Subcutaneous adipose tissue (tissue), 4 donors: Measurements from ENCODE around the gene LYPD6B. TPM values are rescaled to one million over a fixed set of nuclear protein-coding genes. Genes with fewer than 3 reads are reported as not detected.

Source experiments
- total RNA-seq, 4 donors: library from RNA; depleted of rRNA; stranded (reverse); fragments of >200 nt; gene quantifications; one replicate each; pipeline ENCODE4 v1.1.0, GENCODE V29; 2016
- TF ChIP-seq, protein P1 (sequence below): fragments of 450-650 bp; IDR thresholded peaks from one replicate; pipeline ENCODE4 v1.5.1; 2016; ENCODE audit warnings: low read depth, mild to moderate bottlenecking, control low read depth, antibody characterized with exemption, moderate library complexity

Gene LYPD6B
- total RNA-seq, 4 donors from 2014 or later: not detected

DNA sequence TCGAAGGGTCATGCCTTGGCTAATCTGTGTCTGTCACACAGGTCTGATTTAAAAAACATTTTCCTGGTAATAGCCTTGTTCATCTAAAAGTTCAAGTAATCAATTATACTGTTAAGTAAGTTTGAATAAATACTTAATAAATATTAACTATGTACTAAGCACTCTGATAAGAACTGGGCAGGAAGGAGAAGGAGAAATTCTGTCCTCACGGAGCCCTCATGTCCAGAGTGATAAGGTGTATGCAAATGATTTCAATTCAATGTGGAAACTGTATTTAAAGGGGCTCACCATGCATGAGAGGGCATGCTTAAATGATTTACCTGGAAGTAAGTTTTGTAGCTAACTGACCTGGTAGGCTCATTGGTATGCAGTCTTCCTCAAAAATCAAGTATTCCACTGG, 197.9 kb downstream of the LYPD6B start:
- TF ChIP-seq, protein P1, sequence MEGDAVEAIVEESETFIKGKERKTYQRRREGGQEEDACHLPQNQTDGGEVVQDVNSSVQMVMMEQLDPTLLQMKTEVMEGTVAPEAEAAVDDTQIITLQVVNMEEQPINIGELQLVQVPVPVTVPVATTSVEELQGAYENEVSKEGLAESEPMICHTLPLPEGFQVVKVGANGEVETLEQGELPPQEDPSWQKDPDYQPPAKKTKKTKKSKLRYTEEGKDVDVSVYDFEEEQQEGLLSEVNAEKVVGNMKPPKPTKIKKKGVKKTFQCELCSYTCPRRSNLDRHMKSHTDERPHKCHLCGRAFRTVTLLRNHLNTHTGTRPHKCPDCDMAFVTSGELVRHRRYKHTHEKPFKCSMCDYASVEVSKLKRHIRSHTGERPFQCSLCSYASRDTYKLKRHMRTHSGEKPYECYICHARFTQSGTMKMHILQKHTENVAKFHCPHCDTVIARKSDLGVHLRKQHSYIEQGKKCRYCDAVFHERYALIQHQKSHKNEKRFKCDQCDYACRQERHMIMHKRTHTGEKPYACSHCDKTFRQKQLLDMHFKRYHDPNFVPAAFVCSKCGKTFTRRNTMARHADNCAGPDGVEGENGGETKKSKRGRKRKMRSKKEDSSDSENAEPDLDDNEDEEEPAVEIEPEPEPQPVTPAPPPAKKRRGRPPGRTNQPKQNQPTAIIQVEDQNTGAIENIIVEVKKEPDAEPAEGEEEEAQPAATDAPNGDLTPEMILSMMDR: no peak

DNA sequence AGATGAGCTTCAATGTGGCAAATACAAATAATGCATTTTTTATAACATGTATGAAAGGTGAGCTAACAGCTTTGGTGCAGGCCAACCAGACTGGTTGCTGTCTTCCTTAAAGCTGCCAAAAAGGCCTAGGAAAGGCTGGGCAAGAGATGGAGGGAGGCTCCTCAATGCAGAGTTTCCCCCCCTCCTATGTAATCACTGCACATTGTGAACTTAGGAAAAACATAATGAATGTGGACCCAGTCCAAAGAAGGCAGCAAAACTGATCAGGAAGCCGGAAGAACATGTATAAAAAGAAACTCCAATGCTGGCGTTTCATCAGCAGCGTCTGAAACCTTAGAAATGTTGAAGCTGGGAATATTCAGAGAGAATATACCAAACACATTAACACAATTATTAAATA, 207.7 kb downstream of the LYPD6B start:
- TF ChIP-seq, protein P1: no peak

DNA sequence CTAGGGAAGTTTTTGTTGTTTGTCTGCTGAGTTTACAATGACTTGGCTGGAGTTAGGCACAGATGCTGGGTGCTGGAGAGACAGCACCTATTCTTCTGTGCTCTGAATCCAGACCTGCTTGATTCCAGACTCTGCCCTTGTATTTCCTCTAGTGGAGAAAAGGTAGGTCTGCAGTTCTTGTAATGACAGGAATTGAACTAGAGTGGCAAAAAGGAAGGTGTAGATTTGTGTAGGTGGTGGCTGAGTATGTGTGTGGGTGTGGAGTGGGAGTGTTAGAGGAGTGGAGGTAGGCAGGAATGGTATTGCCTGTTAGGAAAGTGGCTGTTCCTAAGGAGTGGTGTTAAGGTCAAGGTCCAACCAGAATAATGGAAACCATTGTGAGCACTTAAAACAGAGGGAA, 220.0 kb downstream of the LYPD6B start:
- TF ChIP-seq, protein P1: no peak

DNA sequence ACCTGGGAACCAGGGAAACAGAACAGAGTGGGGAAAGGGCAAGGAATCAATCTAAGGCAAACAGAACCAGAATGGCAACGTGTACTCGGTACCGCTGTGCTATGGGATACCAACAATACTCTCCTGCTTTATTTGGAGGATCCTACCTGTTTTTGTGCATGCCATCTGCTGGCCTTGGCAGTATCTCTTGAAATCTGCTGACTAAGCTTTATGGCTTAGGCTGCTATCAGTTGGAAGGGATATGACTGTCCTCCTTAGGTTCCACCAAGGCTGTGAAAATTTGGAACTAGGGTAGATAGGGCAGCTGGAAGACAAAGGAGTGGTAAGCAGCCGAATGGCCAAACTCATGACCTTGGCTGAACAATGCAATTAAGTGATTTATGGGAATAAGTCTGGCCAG, 220.6 kb downstream of the LYPD6B start:
- TF ChIP-seq, protein P1: no peak

DNA sequence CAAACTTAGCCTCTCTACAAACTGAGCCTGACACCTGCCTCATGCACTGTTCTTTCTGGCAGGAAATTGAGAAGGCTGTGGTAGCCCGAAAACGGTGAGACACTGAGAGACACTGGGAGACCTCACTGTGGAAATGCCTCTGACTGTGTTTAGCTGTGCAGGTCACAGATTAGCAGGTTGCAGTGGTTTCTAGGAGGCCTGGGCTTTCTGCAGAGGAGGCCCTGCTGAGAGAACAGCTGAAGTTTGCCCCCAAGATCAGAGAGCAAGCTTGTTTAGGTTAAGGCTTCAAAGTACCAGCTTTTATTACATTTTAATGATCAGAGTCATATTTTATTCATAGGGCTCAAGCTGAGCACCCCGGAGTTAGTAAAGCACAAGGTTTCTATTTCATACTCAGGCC, 223.2 kb downstream of the LYPD6B start:
- TF ChIP-seq, protein P1: no peak

Other genes starting within 250 kb of the LYPD6B start
- gene KIF5C, start 163.5 kb upstream of the LYPD6B start, total RNA-seq: 1 to 10 TPM; 1.5 to 4.6 (median 2.0) TPM